Transverse colon (tissue), 4 donors: ENCODE data around the gene NEUROD2. TPM values are rescaled to one million over a fixed set of nuclear protein-coding genes. Genes with fewer than 3 reads are reported as not detected.

Source experiments
- DNase-seq: peaks from one replicate; pipeline ENCODE4 v3.0.0-alpha.2; 2019
- H3K27ac ChIP-seq, 4 donors: fragments of 200-600 bp; sonication (generic); 2 replicates each; pipeline ENCODE4 v1.5.1; 2016 to 2018; ENCODE audit warnings: inconsistent platforms in 4 of 4
- H3K27me3 ChIP-seq: fragments of 200-600 bp; sonication (generic); 2 replicates; pipeline ENCODE4 v1.5.1; 2017; ENCODE audit warnings: inconsistent platforms
- H3K36me3 ChIP-seq, 4 donors: fragments of 200-600 bp; sonication (generic); 2 replicates each; pipeline ENCODE4 v1.5.1; 2017 to 2019; ENCODE audit warnings: inconsistent platforms in 4 of 4
- H3K4me1 ChIP-seq, 4 donors: fragments of 200-600 bp; sonication (generic); 2 replicates each; pipeline ENCODE4 v1.5.1; 2017 to 2020; ENCODE audit warnings: inconsistent platforms in 4 of 4
- H3K4me3 ChIP-seq, 4 donors: fragments of 200-600 bp; sonication (generic); 1 replicate in 1 of 4; 2 replicates in 3 of 4; pipeline versions ENCODE4 v1.5.1 to v1.6.1; 2017 to 2019; ENCODE audit warnings: inconsistent platforms in 4 of 4
- H3K9me3 ChIP-seq, 2 donors: fragments of 200-600 bp; sonication (generic); 2 replicates each; pipeline ENCODE4 v1.5.1; 2017 to 2019; ENCODE audit warnings: inconsistent platforms in 2 of 2
- EP300 ChIP-seq: sonication (generic); formaldehyde crosslinking; IDR thresholded peaks from one replicate; pipeline ENCODE4 v1.6.1; 2017; ENCODE audit warnings: antibody characterized with exemption, low read depth
- POLR2A ChIP-seq: fragments of 450-650 bp; IDR thresholded peaks from one replicate; pipeline ENCODE4 v1.6.1; 2016; ENCODE audit warnings: antibody characterized with exemption, mild to moderate bottlenecking, moderate library complexity
- POLR2AphosphoS5 ChIP-seq, 3 donors: sonication (generic); formaldehyde crosslinking; IDR thresholded peaks; one replicate each; pipeline ENCODE4 v1.6.1; 2016; ENCODE audit warnings: antibody characterized with exemption in 3 of 3
- WGBS, 2 donors: methylation state at CpG; one replicate each; pipeline ENCODE4 v1.1.5; 2018; ENCODE audit warnings: low coverage in 1 of 2; 5-methylcytosine and 5-hydroxymethylcytosine counted together
- in situ Hi-C, 4 donors: fragments of 200-750 bp; cut with MboI; loops; one replicate each; pipeline versions ENCODE4 v1.15.0 to v1.15.1; 2017; ENCODE audit warnings: low sequenced_read_pairs in 3 of 4, low pct_ligation_motif_present in 1 of 4, low pct_unique_long_range_greater_than_20kb in 1 of 4
- intact Hi-C: fragments of 100-400 bp; cut with DNase I; formaldehyde crosslinking; loops from one replicate; pipeline ENCODE4 v1.15.1; 2023; ENCODE audit warnings: low total_unique reads
- total RNA-seq, 4 donors: library from RNA; depleted of rRNA; stranded (reverse); fragments of >200 nt; gene quantifications; one replicate each; pipeline ENCODE4 v1.1.0, GENCODE V29; 2016
- TF ChIP-seq, protein P1 (sequence below), 5 experiments: fragments of 200-600 bp in 3 of 5; fragments of 450-650 bp in 2 of 5; sonication (generic) in 3 of 5; IDR thresholded peaks; 1 replicate in 2 of 5; 2 replicates in 3 of 5; pipeline ENCODE4 v1.5.1; 2016 to 2017; ENCODE audit warnings: antibody characterized with exemption in 5 of 5, inconsistent platforms in 3 of 5, mild to moderate bottlenecking in 2 of 5, moderate library complexity in 1 of 5

The NEUROD2 gene
- total RNA-seq, 4 donors from 2014 or later, result not detected

DNA sequence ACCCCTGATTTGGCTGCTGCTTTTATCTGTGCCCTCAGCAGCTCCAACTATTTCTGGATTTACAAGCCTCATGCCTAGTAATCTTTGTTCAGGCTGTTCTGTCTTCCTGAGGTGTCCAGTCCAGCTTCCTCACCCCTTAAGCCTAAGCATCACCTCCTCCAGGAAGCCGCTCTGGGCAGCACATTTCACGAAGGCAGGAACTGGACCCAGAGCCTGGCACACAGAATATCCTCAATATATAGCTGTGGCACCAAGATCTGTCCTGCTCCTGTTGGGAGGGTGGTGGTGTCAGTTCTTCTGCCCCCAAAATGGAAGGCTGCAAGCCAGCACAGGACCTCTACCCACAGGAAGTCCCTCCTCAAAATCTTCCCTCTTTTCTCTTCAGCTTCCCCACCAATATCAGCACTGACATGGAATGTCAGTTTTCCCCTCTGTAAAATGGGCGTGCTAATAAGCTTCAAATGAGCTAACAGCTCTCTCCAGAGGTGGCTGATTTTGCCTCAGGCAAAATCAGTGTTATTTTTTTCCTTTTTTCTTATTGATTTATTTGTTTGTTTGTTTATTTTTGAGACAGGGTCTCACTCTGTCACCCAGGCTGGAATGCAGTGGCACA lies 6.9 kb upstream of the NEUROD2 start:
- WGBS, 2 donors, result 89% methylated on average over 3 of the region's 3 CpGs; no CpG with 5 or more reads in 1 of the 2 donors
- Histone ChIP-seq H3K36me3 (no peaks in the 10 kb centered on the region), H3K4me1 (peaks cover 9 to 13% (median 11%) of the 10 kb centered on the region in 4 donors), H3K4me3 (no peak overlapping the region), H3K27me3 (peaks cover 57% of the 10 kb centered on the region), H3K9me3 (no peaks in the 10 kb centered on the region), H3K27ac (no peak overlapping the region)
- intact Hi-C loops, result no loop called here
- TF ChIP-seq, protein P1, sequence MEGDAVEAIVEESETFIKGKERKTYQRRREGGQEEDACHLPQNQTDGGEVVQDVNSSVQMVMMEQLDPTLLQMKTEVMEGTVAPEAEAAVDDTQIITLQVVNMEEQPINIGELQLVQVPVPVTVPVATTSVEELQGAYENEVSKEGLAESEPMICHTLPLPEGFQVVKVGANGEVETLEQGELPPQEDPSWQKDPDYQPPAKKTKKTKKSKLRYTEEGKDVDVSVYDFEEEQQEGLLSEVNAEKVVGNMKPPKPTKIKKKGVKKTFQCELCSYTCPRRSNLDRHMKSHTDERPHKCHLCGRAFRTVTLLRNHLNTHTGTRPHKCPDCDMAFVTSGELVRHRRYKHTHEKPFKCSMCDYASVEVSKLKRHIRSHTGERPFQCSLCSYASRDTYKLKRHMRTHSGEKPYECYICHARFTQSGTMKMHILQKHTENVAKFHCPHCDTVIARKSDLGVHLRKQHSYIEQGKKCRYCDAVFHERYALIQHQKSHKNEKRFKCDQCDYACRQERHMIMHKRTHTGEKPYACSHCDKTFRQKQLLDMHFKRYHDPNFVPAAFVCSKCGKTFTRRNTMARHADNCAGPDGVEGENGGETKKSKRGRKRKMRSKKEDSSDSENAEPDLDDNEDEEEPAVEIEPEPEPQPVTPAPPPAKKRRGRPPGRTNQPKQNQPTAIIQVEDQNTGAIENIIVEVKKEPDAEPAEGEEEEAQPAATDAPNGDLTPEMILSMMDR (IDR thresholded peaks at IDR 0.05), result no peak
- no peak for TF ChIP-seq POLR2A
- TF ChIP-seq POLR2AphosphoS5 (IDR thresholded peaks at IDR 0.05), result no peak
- TF ChIP-seq EP300, result no peak
- DNase-seq, result no peak
- in situ Hi-C loops, result loop anchor here in 1 of 4 donors (10.0 kb wide), 1 partner anchor 140 kb away; no protein-coding TSS in a partner anchor

DNA sequence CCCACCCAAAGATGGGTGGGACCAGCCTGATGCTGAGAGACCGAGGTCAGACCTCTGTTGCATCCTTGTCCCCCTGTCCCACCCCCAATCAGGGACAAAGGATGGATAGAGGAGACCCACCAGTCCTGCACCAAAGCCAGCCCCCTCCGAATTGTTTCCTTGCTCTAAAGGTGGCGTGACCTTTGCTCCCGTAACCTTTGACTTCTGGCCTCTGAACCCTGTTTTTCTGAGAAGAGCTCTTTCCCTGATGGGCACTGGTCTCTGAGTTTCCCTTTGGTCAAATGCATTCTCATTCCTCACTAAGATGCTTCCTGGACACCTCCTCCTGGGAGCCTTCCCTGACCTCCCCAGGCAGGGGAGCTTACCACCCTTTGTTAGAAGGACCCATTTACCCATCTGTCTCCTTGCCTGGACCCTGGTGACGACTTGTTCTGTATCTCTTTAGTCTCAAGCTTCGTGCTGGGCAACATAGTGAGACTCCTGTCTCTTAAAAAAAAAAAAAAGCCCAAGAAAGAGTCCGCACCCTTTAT lies 5.3 kb upstream of the NEUROD2 start:
- in situ Hi-C loops, result loop anchor here in 1 of 4 donors (10.0 kb wide), 1 partner anchor 142 kb away; no protein-coding TSS in a partner anchor

DNA sequence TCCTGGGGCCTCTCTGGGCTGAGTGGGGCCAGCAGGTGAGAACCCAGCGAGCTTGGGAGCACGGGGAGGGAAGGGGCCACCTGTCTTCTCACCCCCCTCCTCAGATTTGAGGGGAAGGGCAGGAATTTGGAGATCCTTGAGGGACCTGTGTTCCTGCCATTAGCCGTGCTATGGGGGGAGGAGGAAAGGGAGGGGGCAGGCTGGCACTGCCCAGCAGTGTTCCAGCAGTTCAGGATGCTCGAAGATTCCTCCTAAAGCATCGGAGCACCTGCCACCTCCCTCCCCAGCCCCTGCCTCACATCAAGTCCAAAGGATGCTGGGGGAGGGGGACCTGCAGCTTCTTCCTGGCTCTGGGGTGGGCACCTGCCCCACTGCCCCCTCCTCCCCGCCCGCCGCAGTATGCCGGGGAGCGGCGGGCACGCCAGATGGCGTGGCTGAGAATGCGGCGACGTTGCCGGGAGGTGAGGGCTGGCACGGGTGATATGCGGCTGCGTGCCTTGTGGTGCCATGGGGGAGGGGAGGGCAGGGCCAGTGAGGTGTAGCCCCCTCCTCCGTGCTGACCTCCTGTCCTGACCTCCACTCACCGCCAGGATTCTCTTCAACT lies 4.7 kb upstream of the NEUROD2 start:
- H3K27me3 ChIP-seq, result peaks cover 80% of the 10 kb centered on the region
- TF ChIP-seq POLR2A, result no peak
- TF ChIP-seq POLR2AphosphoS5 (IDR thresholded peaks at IDR 0.05), result no peak
- no peak for TF ChIP-seq EP300
- TF ChIP-seq, protein P1 (IDR thresholded peaks at IDR 0.05), result no peak
- no peaks in the 10 kb centered on the region for H3K9me3 ChIP-seq
- DNase-seq, result no peak
- in situ Hi-C loops (loop anchor here in 1 of 4 donors (10.0 kb wide), 1 partner anchor 142 kb away; no protein-coding TSS in a partner anchor), intact Hi-C loops (no loop called here)
- WGBS, 2 donors, result 57% methylated on average over 22 of the region's 22 CpGs; no CpG with 5 or more reads in 1 of the 2 donors
- peaks cover 2 to 5% (median 2%) of the 10 kb centered on the region in 4 donors for H3K4me1 ChIP-seq
- H3K36me3 ChIP-seq, result no peaks in the 10 kb centered on the region
- no peak overlapping the region for H3K27ac ChIP-seq
- H3K4me3 ChIP-seq, result no peak overlapping the region

More for the DNA sequence above, 5.3 kb upstream of the NEUROD2 start:
- no peak overlapping the region for H3K27ac ChIP-seq
- no peaks in the 10 kb centered on the region for H3K9me3 ChIP-seq
- peaks cover 3 to 4% (median 4%) of the 10 kb centered on the region in 4 donors for H3K4me1 ChIP-seq
- no peak overlapping the region for H3K4me3 ChIP-seq
- TF ChIP-seq, protein P1 (IDR thresholded peaks at IDR 0.05), result no peak
- TF ChIP-seq POLR2A, result no peak
- no peak for TF ChIP-seq POLR2AphosphoS5 (IDR thresholded peaks at IDR 0.05)
- no peak for TF ChIP-seq EP300
- 70 to 73% methylated on average over 5 to 7 of the region's 7 CpGs for WGBS, 2 donors
- no peaks in the 10 kb centered on the region for H3K36me3 ChIP-seq
- peaks cover 74% of the 10 kb centered on the region for H3K27me3 ChIP-seq
- DNase-seq, result no peak
- intact Hi-C loops, result no loop called here

DNA sequence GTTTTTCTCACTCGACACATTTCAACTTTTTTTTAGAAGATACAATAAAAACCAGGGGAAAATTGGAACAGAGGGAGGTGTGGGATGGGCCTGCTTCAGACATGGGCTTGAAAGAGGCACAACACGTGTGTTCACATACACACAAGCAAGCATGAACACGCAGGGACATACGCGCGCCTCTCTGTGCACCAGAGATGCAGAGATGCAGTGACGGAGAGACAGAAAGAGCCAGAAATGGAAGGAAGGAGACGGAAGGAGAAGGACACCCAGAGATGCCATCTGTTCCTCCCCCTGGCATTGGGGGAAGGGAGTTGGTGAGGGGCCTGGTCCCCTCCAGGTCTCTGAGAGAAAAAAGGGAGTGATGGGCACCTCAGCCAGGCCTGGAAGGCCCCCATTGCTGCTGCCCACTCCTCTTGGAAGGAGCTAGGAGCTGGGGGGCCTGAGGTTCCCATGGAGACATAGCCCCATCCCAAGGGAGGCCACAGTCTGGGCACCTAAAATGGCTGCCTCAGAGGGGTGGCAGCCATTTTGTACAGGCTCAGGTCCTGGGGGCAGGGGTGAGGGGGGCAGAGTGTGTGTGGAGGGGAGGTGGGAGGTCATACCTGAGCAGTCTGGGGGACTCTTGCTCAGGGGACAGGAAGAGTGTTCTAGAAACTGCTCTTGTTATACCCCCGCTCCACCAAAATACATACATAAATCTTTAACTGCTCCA lies 3.8 kb upstream of the NEUROD2 start:
- Histone ChIP-seq H3K36me3 (no peaks in the 10 kb centered on the region), H3K27me3 (peaks cover 80% of the 10 kb centered on the region), H3K4me1 (peaks cover 6 to 11% (median 7%) of the 10 kb centered on the region in 4 donors), H3K27ac (no peak overlapping the region), H3K9me3 (no peaks in the 10 kb centered on the region), H3K4me3 (no peak overlapping the region)
- intact Hi-C loops (no loop called here), in situ Hi-C loops (loop anchor here in 1 of 4 donors (10.0 kb wide), 1 partner anchor 143 kb away; no protein-coding TSS in a partner anchor)
- WGBS, 2 donors, result 81 to 89% methylated on average over 6 to 9 of the region's 9 CpGs
- no peak for DNase-seq
- TF ChIP-seq EP300, result no peak
- TF ChIP-seq POLR2A, result no peak
- no peak for TF ChIP-seq POLR2AphosphoS5 (IDR thresholded peaks at IDR 0.05)
